ENCODE data around the gene MALAT1. TPM values are rescaled to one million over a fixed set of nuclear protein-coding genes. Genes with fewer than 3 reads are reported as not detected.

The MALAT1 gene
- total and polyA plus RNA-seq, 2 of the 13 experiments (the other 11 are each of a cell fraction or from before 2014, with no cell fraction given), result 143 to 1,237 TPM

- TF ChIP-seq TEF (CRISPR knock-in tag; IDR thresholded peaks at IDR 0.05) (no peak), HDAC6 (IDR thresholded peaks at IDR 0.05; ENCODE audit: low read depth, low read length) (no peak), MIER2 (CRISPR knock-in tag; IDR thresholded peaks at IDR 0.05) (no peak), ZBTB42 (CRISPR knock-in tag; IDR thresholded peaks at IDR 0.05) (no peak), TERF1 (CRISPR knock-in tag; IDR thresholded peaks at IDR 0.05) (no peak), MBD4 (IDR thresholded peaks at IDR 0.05; ENCODE audit: borderline replicate concordance, low read length) (no peak), ZNF737 (CRISPR knock-in tag; IDR thresholded peaks at IDR 0.05; ENCODE audit: borderline replicate concordance) (no peak), PHF20 (CRISPR knock-in tag; IDR thresholded peaks at IDR 0.05) (no peak), ZNF546 (CRISPR knock-in tag; conservative IDR thresholded peaks at IDR 0.05) (no peak), EZH2 (conservative IDR thresholded peaks at IDR 0.05; ENCODE audit: low read depth, low read length) (no peak), ARNT (IDR thresholded peaks at IDR 0.05) (no peak), RBM39 (IDR thresholded peaks at IDR 0.05; ENCODE audit: low read depth, low read length, poor library complexity, severe bottlenecking) (no peak), ZNF383 (CRISPR knock-in tag; IDR thresholded peaks at IDR 0.05; ENCODE audit: borderline replicate concordance) (no peak), ZZZ3 (CRISPR knock-in tag; IDR thresholded peaks at IDR 0.05; ENCODE audit: borderline replicate concordance) (no peak), ATF5 (CRISPR knock-in tag; IDR thresholded peaks at IDR 0.05; ENCODE audit: low read depth) (no peak), FLYWCH1 (CRISPR knock-in tag; IDR thresholded peaks at IDR 0.05) (no peak), SMAD3 (CRISPR knock-in tag; IDR thresholded peaks at IDR 0.05) (no peak), HBP1 (CRISPR knock-in tag; IDR thresholded peaks at IDR 0.05; ENCODE audit: low read depth) (no peak), ZSCAN25 (CRISPR knock-in tag; IDR thresholded peaks at IDR 0.05) (peak; percentile 100), TSC22D2 (CRISPR knock-in tag; IDR thresholded peaks at IDR 0.05; ENCODE audit: borderline replicate concordance) (peak; percentile 40; the same call in 1 of the 2 replicates), MTA1 (CRISPR knock-in tag; IDR thresholded peaks at IDR 0.05; ENCODE audit: borderline replicate concordance) (0 out of 2 replicates have a peak, but pooled peaks have one; percentile 68), ZNF570 (CRISPR knock-in tag; IDR thresholded peaks at IDR 0.05; ENCODE audit: borderline replicate concordance) (no peak), ZNF652 (CRISPR knock-in tag; IDR thresholded peaks at IDR 0.05; ENCODE audit: borderline replicate concordance, low read depth) (peak; percentile 99)
- TF ChIP-seq, protein P1, sequence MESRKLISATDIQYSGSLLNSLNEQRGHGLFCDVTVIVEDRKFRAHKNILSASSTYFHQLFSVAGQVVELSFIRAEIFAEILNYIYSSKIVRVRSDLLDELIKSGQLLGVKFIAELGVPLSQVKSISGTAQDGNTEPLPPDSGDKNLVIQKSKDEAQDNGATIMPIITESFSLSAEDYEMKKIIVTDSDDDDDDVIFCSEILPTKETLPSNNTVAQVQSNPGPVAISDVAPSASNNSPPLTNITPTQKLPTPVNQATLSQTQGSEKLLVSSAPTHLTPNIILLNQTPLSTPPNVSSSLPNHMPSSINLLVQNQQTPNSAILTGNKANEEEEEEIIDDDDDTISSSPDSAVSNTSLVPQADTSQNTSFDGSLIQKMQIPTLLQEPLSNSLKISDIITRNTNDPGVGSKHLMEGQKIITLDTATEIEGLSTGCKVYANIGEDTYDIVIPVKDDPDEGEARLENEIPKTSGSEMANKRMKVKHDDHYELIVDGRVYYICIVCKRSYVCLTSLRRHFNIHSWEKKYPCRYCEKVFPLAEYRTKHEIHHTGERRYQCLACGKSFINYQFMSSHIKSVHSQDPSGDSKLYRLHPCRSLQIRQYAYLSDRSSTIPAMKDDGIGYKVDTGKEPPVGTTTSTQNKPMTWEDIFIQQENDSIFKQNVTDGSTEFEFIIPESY (CRISPR knock-in tag; IDR thresholded peaks at IDR 0.05), result no peak
These were observed 11.2 kb upstream of the MALAT1 start (continued) for GRCh38 chr11:65487467-65488272.

All from HepG2 (cell line).